Activated T-helper 2 cell treated with anti-CD3 and anti-CD28 coated beads, Interferon-gamma antibody, Interleukin-2, Interleukin-4, amounts not matched to agents 10 μg/mL and 5 μg/mL and 100 μg/mL, durations not matched to agents 14 hours and 24 hours and 36 hours (primary cell): ENCODE measurements around the gene PRL. TPM values are rescaled to one million over a fixed set of nuclear protein-coding genes. Genes with fewer than 3 reads are reported as not detected.

Experiments
- DNase-seq: peaks from one replicate; pipeline ENCODE4 v3.0.0; 2021; ENCODE audit warnings: low spot score
- H3K27ac Mint-ChIP-seq: one replicate; pipeline ENCODE4 v1.8.0; 2021; ENCODE audit warnings: mixed read lengths
- H3K27me3 Mint-ChIP-seq: one replicate; pipeline ENCODE4 v1.8.0; 2021; ENCODE audit warnings: low read depth, mixed read lengths
- H3K36me3 Mint-ChIP-seq: one replicate; pipeline ENCODE4 v1.8.0; 2021; ENCODE audit warnings: low read depth, mixed read lengths
- H3K4me1 Mint-ChIP-seq: one replicate; pipeline ENCODE4 v1.8.0; 2021; ENCODE audit warnings: low read depth, mixed read lengths
- H3K4me3 Mint-ChIP-seq: one replicate; pipeline ENCODE4 v1.8.0; 2021; ENCODE audit warnings: low read depth, mild to moderate bottlenecking, moderate library complexity, mixed read lengths
- H3K9me3 Mint-ChIP-seq: one replicate; pipeline ENCODE4 v1.8.0; 2021; ENCODE audit warnings: mixed read lengths
- intact Hi-C: fragments of 100-400 bp; cut with micrococcal nuclease; formaldehyde crosslinking; loops from one replicate; pipeline ENCODE4 v1.15.1; 2023
- total RNA-seq: library from RNA; stranded (reverse); gene quantifications from 2 replicates; pipeline ENCODE4 v1.2.3, GENCODE V29; 2022

Gene PRL
- total RNA-seq, 1 donor from 2014 or later: not detected

- no peak for DNase-seq
- Mint-ChIP-seq H3K27ac (no peak overlapping the region), H3K4me3 (no peak overlapping the region), H3K9me3 (no peaks in the 10 kb centered on the region), H3K27me3 (no peaks in the 10 kb centered on the region), H3K4me1 (no peaks in the 10 kb centered on the region), H3K36me3 (no peaks in the 10 kb centered on the region)
- intact Hi-C loops: no loop called here
Measured at GRCh38 chr6:22320750-22321149, 23.9 kb upstream of the PRL start.

- Mint-ChIP-seq H3K4me1 (no peaks in the 10 kb centered on the region), H3K9me3 (peaks cover 10% of the 10 kb centered on the region), H3K27ac (no peak overlapping the region), H3K36me3 (no peaks in the 10 kb centered on the region), H3K27me3 (no peaks in the 10 kb centered on the region), H3K4me3 (no peak overlapping the region)
- intact Hi-C loops: no loop called here
- DNase-seq: no peak
Measured at GRCh38 chr6:22318404-22318803, 21.6 kb upstream of the PRL start.

- H3K27ac Mint-ChIP-seq: no peak overlapping the region
- no peaks in the 10 kb centered on the region for H3K27me3 Mint-ChIP-seq
- intact Hi-C loops: no loop called here
- no peaks in the 10 kb centered on the region for H3K4me1 Mint-ChIP-seq
- peaks cover 35% of the 10 kb centered on the region for H3K9me3 Mint-ChIP-seq
- no peaks in the 10 kb centered on the region for H3K36me3 Mint-ChIP-seq
- DNase-seq: no peak
- no peak overlapping the region for H3K4me3 Mint-ChIP-seq
Measured at GRCh38 chr6:22313796-22314195, 17.0 kb upstream of the PRL start.

- DNase-seq: no peak
- no peak overlapping the region for H3K27ac Mint-ChIP-seq
- no peak overlapping the region for H3K4me3 Mint-ChIP-seq
- intact Hi-C loops: no loop called here
- H3K4me1 Mint-ChIP-seq: no peaks in the 10 kb centered on the region
- H3K9me3 Mint-ChIP-seq: peaks cover 26% of the 10 kb centered on the region
- no peaks in the 10 kb centered on the region for H3K27me3 Mint-ChIP-seq
- H3K36me3 Mint-ChIP-seq: no peaks in the 10 kb centered on the region
Measured at GRCh38 chr6:22308939-22309338, 12.1 kb upstream of the PRL start.

GRCh38 chr6:22306741-22307466, 10.1 kb upstream of the PRL start:
- Mint-ChIP-seq H3K27me3 (no peaks in the 10 kb centered on the region), H3K9me3 (peaks cover 16% of the 10 kb centered on the region), H3K36me3 (no peaks in the 10 kb centered on the region), H3K27ac (no peak overlapping the region), H3K4me3 (no peak overlapping the region), H3K4me1 (no peaks in the 10 kb centered on the region)
- no peak for DNase-seq
- intact Hi-C loops: no loop called here

GRCh38 chr6:22302838-22303237, 6.0 kb upstream of the PRL start:
- no peak for DNase-seq
- Mint-ChIP-seq H3K4me1 (no peaks in the 10 kb centered on the region), H3K27ac (no peak overlapping the region), H3K9me3 (no peaks in the 10 kb centered on the region), H3K36me3 (no peaks in the 10 kb centered on the region), H3K27me3 (peaks cover 2% of the 10 kb centered on the region), H3K4me3 (no peak overlapping the region)
- intact Hi-C loops: no loop called here

- no peak for DNase-seq
- H3K36me3 Mint-ChIP-seq: no peaks in the 10 kb centered on the region
- no peaks in the 10 kb centered on the region for H3K4me1 Mint-ChIP-seq
- no peak overlapping the region for H3K4me3 Mint-ChIP-seq
- no peak overlapping the region for H3K27ac Mint-ChIP-seq
- H3K27me3 Mint-ChIP-seq: peaks cover 2% of the 10 kb centered on the region
- no peaks in the 10 kb centered on the region for H3K9me3 Mint-ChIP-seq
- intact Hi-C loops: no loop called here
Measured at GRCh38 chr6:22300273-22300998, 3.6 kb upstream of the PRL start.

GRCh38 chr6:22298475-22298890, 1.6 kb upstream of the PRL start:
- intact Hi-C loops: no loop called here
- peaks cover 2% of the 10 kb centered on the region for H3K27me3 Mint-ChIP-seq
- H3K36me3 Mint-ChIP-seq: no peaks in the 10 kb centered on the region
- H3K4me1 Mint-ChIP-seq: no peaks in the 10 kb centered on the region
- no peak overlapping the region for H3K4me3 Mint-ChIP-seq
- DNase-seq: no peak
- no peak overlapping the region for H3K27ac Mint-ChIP-seq
- no peaks in the 10 kb centered on the region for H3K9me3 Mint-ChIP-seq

- DNase-seq: no peak
- Mint-ChIP-seq H3K9me3 (no peaks in the 10 kb centered on the region), H3K36me3 (no peaks in the 10 kb centered on the region), H3K27ac (no peak overlapping the region), H3K4me1 (no peaks in the 10 kb centered on the region), H3K4me3 (no peak overlapping the region), H3K27me3 (peaks cover 2% of the 10 kb centered on the region)
- intact Hi-C loops: no loop called here
Measured at GRCh38 chr6:22296067-22296466, 769 bp downstream of the PRL start.

- no peak overlapping the region for H3K4me3 Mint-ChIP-seq
- no peaks in the 10 kb centered on the region for H3K4me1 Mint-ChIP-seq
- H3K36me3 Mint-ChIP-seq: no peaks in the 10 kb centered on the region
- peaks cover 2% of the 10 kb centered on the region for H3K27me3 Mint-ChIP-seq
- no peak overlapping the region for H3K27ac Mint-ChIP-seq
- H3K9me3 Mint-ChIP-seq: no peaks in the 10 kb centered on the region
- intact Hi-C loops: no loop called here
- DNase-seq: no peak
Measured at GRCh38 chr6:22295145-22295544, 1.7 kb downstream of the PRL start.

- intact Hi-C loops: no loop called here
- H3K4me3 Mint-ChIP-seq: no peak overlapping the region
- no peaks in the 10 kb centered on the region for H3K9me3 Mint-ChIP-seq
- peaks cover 2% of the 10 kb centered on the region for H3K27me3 Mint-ChIP-seq
- H3K27ac Mint-ChIP-seq: no peak overlapping the region
- no peaks in the 10 kb centered on the region for H3K36me3 Mint-ChIP-seq
- H3K4me1 Mint-ChIP-seq: no peaks in the 10 kb centered on the region
- no peak for DNase-seq
Measured at GRCh38 chr6:22294301-22294700, 2.5 kb downstream of the PRL start.

GRCh38 chr6:22290045-22290444, 6.8 kb downstream of the PRL start:
- Mint-ChIP-seq H3K27me3 (no peaks in the 10 kb centered on the region), H3K27ac (no peak overlapping the region), H3K36me3 (no peaks in the 10 kb centered on the region), H3K4me3 (no peak overlapping the region), H3K9me3 (no peaks in the 10 kb centered on the region), H3K4me1 (no peaks in the 10 kb centered on the region)
- DNase-seq: no peak
- intact Hi-C loops: no loop called here

GRCh38 chr6:22288721-22289120, 8.1 kb downstream of the PRL start:
- no peak overlapping the region for H3K27ac Mint-ChIP-seq

More at GRCh38 chr6:22288721-22289120, 8.1 kb downstream of the PRL start:
- Mint-ChIP-seq H3K27me3 (no peaks in the 10 kb centered on the region), H3K4me3 (no peak overlapping the region), H3K4me1 (no peaks in the 10 kb centered on the region), H3K36me3 (no peaks in the 10 kb centered on the region), H3K9me3 (no peaks in the 10 kb centered on the region)
- intact Hi-C loops: no loop called here
- no peak for DNase-seq
